SU-DHL-6 (cell line): Measurements from ENCODE around the gene PTPRN2.

Experiments used
- EZH2phosphoT487 ChIP-seq: fragments of 200-600 bp; sonication (generic), shearing (Covaris generic); conservative IDR thresholded peaks from 2 replicates; pipeline ENCODE4 v1.6.1; 2018; ENCODE audit warnings: mild to moderate bottlenecking, antibody characterized with exemption, low read length, moderate library complexity, mixed read lengths
- TF ChIP-seq, protein P1 (sequence below): fragments of 200-600 bp; sonication (generic); IDR thresholded peaks from one replicate; pipeline ENCODE4 v1.5.1; 2017; ENCODE audit warnings: antibody characterized with exemption, mild to moderate bottlenecking, low read length, moderate library complexity; ENCODE audit not compliant: insufficient read depth, poor library complexity, severe bottlenecking

DNA sequence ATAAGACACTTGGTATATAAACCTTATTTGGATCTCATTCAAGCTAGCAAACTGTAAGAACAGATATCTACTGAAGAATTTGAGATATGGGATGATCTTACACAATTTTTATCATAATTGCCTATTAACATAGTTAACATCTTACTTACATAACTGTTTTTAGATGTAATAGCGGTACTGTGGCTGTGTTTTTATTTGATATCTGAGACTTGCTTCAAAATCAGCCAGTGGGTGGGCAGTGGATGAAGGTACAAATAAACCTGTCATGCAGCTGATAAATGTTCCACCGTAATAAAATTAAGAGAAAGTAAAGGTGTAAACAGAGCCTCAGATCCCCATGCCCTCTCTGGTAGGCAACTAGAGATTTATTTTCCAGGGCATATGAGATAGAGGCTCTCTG is 28.4 kb upstream of the PTPRN2 start:
- TF ChIP-seq, protein P1, sequence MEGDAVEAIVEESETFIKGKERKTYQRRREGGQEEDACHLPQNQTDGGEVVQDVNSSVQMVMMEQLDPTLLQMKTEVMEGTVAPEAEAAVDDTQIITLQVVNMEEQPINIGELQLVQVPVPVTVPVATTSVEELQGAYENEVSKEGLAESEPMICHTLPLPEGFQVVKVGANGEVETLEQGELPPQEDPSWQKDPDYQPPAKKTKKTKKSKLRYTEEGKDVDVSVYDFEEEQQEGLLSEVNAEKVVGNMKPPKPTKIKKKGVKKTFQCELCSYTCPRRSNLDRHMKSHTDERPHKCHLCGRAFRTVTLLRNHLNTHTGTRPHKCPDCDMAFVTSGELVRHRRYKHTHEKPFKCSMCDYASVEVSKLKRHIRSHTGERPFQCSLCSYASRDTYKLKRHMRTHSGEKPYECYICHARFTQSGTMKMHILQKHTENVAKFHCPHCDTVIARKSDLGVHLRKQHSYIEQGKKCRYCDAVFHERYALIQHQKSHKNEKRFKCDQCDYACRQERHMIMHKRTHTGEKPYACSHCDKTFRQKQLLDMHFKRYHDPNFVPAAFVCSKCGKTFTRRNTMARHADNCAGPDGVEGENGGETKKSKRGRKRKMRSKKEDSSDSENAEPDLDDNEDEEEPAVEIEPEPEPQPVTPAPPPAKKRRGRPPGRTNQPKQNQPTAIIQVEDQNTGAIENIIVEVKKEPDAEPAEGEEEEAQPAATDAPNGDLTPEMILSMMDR, result no peak
- no peak for TF ChIP-seq EZH2phosphoT487
